Amygdala (tissue), 56 donors: ENCODE measurements around the gene TRIO.
A peak's percentile ranks its signal among the peaks of the same experiment; 100 is the strongest.

Experiments
- DNase-seq, 56 donors: peaks; one replicate each; lab custom pipeline; 2025; lab: John Stamatoyannopoulos, UW

Gene TRIO

DNA sequence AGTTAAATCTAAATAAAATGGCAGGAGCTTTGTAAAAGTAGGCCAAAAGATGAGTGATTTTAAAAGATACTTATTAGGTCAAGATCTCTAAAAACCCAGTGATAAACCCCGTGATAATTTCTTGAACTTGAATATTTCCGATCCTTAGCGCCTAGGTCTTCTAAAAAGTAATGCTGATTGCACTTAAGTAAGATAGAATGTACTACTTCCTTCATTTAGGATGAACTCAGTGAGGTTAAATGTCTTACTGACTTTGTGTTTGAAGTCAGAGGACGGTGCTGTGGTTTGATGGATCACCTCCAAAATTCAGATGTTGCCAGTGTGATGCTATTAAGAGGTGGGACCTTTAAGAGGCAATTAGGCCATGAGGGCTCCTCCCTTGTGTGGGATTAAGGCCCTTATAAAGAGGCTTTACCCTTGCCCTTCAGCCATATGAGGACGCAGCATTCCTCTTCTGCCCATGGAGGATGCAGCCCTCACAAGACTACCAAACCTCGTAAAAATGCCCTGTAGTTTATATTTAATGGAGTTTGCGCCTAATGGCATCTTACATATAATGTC is 130.1 kb downstream of the TRIO start:
- DNase-seq, result no peak

DNA sequence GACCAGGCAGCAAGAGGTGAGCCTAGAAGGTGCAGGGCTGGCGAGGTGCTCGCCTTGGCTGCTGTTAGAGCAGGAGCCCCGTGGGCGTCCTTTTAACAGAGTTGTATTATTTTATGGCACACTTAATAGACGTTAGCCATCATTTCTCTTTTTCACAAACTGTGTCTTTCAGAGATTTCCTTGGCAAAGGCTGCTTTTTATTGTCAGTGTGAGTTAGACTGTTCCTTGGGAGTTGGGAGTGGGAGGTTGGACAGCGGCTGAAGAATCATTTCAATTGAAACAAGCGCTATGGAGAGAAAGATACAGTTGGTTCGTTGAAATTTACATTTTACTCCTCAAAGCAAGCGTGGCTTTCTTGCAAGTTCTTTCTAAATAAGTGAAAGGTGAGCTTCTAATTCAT is 133.2 kb downstream of the TRIO start:
- no peak for DNase-seq

DNA sequence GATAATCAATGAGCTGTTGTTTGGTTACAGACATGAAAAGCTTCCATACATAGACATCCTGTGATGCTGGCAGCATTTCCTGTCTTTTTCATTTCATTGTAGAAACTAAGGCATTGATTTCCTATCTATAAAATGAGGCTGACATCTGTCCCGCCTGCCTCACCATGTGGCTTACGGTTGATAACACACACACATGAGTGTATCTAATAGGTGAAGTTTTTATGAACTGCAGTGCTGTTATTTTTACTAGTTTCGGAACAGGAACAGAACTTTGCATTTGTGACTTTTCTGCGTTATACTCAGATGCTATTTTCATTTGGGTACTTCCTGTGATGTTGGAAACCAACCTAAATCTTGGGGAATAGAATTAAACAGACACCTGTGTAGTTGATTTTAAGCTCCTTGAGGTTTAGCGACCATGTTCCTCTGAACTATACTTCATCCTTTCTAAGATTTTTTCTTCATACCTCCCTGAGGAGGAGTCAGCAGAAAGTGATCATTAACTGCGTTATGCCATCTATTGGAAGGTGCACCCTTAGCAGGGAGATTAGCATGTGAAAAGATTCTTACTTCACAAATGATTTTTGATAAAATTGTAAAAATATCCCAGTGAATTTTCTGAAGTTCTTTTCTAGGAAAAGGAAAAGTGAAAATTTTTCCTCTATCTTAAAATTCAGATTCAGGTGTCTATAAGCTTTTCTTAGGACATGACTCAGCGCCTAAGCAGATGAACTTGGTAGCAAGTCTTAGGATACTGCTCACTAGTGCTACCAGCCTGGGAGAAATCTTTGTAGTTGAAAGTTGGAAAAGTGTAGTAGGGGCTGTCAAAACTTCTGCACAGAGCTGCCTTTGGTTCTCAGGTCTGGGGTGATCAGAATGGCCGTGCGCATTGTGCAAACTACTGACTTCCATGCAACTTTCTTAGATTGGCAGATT is 134.5 kb downstream of the TRIO start:
- DNase-seq, result no peak

DNA sequence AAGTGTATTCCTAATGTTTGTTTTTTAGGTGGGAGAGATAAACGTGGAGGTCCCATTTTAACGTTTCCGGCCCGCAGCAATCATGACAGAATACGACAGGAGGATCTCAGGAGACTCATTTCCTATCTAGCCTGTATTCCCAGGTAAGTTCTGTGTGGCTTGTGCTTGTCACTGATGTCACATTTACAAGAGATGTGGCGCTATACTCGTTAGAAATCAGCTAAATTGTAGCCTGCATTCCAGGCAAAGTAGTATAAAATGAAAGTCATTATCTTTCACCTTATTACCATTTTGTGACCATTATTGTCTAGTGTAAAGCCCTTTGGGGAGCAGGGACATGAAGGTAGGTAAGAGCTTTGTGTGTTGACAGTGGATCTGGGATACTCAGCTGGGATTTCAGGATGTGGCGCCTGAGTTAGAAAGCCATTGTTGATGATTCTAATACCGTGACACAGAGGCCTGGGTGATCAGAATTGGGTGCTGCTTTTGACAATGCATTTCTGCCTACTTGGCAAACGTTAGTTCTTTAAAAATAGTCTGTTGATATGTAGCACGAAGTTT is 137.2 kb downstream of the TRIO start:
- DNase-seq, result no peak

DNA sequence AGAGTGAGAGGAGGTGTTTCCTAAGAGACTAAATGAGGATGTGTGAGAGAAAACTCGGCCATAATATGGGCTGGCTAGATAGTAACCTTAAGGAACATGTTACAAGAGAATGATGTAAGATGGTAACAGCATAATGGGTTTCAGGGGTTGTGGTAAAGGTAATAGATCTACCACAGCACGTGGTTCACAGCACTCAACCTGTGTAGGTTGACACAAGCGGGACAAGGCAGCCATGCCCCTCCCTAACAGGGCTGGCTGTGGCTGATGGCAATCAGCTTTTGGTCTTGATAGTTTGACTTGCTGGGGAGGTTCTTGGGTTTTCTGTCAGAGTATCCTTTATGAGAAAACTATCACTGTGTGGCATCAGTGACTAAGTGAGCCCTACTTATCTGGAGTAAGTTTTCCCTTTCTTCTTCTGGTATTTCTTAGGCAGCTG is 138.6 kb downstream of the TRIO start:
- DNase-seq, result no peak

DNA sequence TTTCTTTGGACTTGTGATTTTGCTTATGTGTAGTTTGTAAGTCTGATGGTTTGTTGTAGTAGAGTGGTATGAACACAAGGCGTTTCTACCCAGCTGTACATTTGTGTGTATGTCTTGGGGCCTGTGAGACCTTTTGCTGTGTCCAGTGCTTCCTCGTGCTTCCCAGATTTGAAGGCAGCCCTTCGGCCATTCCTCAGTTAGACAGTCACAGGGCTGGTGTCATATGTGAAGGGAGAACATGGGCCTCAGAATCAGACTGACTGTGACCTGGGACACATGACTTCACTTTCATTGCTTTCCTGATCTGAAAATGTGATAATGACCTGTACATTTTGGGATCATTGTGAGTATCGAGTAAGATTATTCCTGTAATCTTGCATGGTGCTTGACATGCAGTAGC is 140.0 kb downstream of the TRIO start:
- DNase-seq, result no peak

DNA sequence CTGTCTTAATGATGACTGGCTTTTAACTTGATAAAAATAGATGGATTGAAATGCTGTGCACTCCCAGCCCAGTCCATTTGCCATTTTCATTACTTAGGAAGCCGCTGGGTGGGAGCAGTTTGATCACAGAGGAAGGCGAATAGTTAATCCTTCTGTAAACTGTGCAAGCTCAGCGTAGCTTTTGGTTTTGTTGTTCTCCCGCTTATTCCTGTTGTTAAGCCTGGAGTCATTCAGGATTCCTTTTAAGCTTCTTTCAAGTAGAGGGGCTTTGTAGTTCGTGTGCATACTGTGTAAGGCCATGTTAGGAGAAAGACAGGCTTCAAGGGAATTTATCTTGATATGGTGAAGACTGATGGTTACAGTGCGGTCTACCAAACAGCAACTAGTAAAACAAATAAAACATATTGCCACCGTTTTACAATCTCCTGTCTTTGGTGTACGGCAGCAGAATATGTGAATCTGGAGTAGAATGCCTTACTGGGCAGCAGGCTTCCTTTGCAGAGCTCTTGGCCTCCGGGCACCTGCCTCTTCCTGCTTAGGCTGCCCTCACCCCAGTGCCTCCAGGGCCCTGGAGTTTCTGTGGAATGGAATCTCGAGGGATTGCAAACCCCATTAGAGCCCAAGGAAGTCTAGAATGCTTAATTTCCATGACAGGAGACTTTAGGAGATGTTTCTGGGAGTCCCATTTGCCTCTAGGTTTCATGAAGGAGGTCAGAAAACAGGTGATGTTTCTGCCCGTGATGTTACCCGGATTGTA is 141.4 kb downstream of the TRIO start:
- no peak for DNase-seq

DNA sequence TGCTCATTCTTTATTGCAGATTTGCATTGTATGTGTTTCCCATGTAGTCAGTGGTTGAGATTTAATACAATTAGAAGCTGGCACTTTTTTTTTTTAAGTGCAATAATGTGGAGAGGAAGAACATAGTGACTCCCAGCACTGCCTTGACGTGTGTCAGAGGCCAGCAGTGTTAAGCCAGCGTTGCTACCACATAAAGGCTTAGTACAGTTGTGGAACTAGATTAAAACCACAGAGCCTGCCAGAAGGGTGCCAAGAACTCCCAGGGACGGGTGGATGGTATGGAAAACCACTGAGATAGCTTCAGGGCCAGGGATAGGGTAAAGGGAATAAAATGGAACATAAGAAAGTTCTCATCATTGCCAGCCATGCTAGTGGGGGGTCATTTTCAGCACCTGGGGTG is 142.9 kb downstream of the TRIO start:
- no peak for DNase-seq

DNA sequence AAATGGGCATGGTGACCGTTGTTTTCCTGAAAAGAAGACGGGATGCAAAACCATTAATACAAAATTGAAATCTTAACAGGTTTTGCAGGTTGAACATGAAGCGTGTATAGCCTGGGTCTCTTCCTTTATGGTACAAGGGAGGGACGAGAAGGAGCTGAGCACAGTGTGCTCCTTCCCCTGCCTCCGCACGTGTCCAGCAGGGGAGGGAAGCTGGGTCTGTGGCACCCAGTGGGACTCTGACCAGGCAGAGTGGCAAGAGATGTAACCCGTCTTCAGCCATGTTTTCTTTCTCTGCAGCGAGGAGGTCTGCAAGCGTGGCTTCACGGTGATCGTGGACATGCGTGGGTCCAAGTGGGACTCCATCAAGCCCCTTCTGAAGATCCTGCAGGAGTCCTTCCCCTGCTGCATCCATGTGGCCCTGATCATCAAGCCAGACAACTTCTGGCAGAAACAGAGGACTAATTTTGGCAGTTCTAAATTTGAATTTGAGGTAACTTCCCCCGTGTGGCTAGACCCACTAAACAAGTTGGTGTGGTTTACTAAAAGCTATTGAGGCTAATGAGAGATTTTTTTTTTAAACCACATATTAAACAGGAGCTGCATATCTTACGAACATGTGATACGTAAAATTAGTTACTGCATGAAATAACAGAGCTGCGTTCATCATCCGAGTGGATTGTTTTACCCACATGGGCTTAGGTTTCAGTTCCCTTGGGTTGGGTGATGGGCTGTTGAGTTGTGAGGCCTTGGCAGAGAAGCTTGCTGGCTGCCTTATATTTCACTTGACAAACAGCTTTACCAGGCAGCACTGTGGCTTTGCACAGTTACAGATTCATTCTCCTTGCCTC is 143.7 kb downstream of the TRIO start:
- DNase-seq, result peak in 5 of 56 donors; percentile 3 to 45 (median 12)

DNA sequence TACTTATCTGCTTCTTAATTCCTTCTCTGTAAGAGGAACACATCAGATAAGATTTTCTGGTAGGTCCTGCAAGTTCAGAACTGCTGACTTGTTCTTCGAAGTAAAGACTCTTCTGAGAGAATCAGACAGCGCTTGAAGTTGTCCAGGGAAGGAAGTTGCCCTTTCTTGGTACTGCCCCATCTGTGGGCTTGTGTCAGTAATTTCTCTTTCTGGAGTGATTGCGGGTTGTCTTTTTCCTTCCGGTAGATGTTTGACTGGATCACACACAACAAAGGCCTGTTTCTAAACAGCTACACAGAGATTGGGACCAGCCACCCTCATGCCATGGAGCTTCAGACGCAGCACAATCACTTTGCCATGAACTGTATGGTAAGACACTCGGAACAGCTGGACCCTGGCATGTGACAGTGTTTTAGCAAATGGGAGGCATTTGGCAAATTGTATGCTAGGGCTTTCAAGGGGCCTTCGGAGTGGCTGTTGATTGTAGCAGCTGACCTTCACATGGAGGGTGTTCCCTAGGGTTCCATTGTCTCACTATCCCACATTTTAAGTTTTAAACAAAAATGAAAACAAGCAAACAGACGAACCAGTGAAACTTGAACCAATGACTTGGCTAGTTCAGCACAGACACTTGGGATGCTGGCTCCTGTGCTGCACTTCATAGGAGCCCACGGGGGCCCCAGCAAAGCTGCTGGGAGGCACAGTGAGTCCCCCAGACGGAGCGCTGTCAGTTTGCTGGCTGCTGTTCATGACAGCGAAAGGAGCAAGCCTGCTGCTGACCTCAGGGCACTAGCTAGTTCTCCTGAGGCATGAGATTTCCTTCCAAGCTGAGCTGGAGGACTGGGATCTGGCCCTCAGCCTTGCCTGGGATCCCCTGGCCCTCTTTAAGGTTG is 149.9 kb downstream of the TRIO start:
- peak in 1 of 56 donors; percentile 33 for DNase-seq

DNA sequence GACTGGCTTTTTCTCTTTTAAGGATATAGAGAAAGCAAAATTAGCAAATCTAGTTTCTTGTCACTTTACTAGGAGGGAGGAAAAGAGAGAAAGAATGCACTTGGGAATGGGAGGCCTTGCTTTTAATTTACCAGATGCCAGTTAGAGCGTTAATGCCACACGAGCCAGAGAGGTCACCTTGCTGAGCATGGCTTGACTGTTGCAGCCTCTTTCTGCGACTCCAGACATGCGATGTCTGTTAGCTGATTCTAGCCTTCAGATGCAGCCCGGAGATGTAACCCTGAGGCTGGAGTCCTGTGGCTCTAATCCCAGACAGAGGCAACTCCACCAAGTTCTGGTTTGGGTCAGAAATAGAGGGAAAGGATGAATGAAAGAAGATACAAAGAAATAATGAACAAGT is 152.5 kb downstream of the TRIO start:
- DNase-seq, result no peak

DNA sequence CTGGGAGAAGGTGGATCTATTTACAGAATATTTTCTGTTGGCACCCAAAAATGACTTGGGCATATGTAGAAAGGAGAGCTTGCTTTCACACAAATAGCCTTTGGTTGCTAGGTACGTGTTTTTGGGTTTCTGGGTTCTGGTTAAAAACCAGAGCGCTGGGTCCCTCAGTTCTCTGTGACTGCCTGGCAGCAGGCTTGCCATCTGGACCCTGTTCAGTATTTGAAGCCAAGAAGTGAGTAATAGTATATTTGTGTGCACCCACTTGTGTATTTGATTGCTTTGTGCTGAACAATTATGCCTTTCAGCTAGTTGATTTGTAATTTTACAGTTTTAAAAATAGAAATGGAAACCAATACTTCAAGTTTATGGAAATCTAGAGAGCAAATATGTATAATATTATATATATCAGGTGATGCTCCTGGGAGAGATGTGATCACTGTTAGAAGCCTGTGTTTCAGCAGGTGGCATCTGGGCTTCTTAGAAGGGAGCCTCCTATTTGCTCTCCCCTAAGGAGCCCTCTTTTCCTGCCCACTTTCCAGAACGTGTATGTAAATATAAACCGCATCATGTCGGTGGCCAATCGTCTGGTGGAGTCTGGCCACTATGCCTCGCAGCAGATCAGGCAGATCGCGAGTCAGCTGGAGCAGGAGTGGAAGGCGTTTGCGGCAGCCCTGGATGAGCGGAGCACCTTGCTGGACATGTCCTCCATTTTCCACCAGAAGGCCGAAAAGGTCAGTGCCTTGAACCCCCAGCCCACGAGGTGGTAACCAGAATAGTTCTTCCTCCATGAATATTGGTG is 153.6 kb downstream of the TRIO start:
- DNase-seq, result peak in 31 of 56 donors; percentile 6 to 64 (median 33)

DNA sequence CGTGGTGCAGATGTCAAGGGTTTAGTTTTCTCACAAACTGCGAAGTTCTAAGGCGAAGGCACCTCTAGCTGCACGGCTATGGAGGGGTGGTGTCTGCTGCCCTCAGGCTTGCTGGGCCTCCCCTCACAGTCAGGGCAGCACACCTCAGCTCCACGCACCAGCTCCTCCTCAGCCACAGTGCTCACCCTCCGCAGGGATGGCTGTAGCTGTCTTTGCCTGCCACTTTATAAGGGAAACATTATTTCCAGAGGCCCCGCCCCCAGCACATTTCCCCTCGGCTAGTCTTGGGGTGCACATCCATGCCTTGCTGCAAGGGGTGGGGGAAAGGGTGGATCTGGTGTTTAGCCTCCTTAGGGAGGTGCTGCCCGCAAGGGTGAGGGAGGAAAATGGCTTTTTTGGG is 154.6 kb downstream of the TRIO start:
- DNase-seq, result no peak

DNA sequence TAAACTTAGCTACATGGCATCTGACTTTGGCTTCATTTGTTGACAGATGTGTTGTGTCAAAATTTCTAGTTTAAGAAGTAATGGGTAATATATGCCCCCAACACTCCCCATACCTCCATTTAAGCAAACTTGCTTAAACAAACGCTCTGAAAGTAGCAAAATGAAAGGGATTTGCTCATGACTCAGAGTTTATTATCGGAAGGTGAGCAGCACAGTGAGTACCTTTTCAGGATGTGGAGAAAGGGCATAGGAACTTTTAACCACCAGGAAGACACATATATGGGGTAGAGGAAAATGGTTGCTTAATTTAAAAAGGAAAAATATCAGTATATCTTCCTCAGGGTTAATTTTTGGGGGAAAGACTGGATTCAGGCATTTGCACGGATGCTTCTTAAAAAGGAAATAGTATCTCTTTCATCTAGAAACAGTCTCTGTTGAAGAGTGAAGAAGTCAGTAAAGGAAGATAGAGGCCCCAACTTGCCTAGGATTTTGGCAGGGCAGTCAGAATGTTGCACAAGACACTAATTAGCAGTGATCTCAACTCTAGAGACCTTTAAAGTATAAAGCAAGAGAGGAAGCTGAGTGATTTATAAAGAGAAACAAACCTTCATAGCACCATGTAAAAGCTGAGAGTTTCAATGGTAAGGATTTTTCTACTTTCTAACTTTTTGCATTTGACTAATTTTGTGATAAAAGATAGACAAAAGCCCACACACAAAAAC is 155.1 kb downstream of the TRIO start:
- DNase-seq, result no peak

DNA sequence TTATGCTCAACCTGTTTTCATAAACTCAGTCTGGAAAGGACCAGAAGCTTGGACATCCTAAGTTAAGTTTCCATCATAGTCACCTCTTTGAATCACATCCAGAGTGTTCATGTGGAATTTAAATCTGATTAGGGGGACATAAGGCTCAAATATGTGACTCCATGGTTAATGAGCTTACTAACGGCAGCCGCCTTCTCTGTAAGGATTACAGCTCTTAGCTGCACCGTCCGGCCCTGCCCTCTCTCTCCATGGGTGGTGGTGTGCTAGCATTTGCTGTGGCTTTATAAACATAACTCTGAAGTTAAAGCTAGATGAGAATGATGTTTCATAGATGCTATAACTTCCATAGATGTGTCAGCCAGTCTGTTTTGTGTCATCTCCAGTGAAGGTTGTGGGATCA is 156.5 kb downstream of the TRIO start:
- DNase-seq, result no peak

DNA sequence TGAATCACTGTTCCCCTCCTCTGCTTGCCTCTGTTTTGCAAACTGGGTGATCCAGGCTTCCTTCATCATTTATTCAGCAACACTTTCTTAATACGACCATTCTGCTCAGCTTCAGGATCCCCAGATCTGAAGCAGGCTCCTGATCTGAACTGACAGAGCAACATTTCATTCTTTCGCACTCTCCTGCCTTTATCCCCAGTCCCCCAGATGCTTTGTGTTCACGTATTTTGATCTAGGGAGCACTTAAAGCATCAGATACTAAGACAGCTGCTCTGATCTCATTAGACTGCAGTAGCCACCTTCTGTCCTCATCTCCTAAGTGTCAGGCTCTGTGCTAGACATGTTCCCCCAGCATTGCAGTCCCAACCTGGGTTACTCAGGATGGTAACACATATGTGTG is 158.0 kb downstream of the TRIO start:
- no peak for DNase-seq

DNA sequence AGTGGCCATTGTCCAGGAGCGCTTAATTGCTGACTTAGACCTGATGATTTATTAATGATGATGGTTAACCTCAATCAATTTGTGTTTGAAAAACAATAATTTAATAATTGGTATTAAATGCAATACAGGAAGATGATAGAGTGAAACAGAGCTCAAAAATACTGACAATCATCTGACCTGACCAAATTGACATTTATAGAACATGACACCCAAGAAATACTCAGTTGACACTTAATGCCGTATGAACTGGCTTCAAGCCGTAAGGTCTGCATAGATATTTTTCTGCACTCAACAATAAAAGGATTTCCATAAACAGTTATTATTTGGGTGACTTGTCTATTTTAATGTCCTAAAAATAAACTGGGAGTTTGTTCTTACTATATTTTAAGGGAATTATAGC is 159.2 kb downstream of the TRIO start:
- DNase-seq, result no peak

DNA sequence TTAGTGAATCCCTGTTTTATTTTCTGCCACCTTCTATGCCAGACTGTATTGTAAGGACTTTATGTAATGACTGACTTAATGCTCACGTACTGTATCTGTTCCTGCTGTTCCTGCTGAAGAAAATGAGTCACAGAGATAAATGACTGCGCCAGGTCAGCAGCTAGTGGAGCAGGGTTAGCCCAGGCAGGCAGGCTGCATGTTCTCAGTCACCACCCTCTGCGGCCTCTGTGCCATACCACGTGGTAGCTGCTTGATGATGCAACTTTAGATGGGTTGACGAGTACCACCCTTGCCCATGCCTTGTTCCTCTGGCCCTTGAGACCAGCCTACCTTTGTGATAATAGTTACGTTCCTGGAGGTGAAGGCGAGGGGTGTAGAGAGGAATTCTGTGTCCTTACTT is 161.9 kb downstream of the TRIO start:
- no peak for DNase-seq
